HT1080 (cell line): Measurements from ENCODE around the gene INTS3. TPM values are rescaled to one million over a fixed set of nuclear protein-coding genes. Genes with fewer than 3 reads are reported as not detected.
"Not testable (repeated sequence)": the region's sequence is repeated elsewhere in the genome, so short reads cannot be mapped to it uniquely, and the experiment has no call there.

Experiments used
- DNase-seq: peaks from one replicate; pipeline ENCODE4 v3.0.0-alpha.2; 2015; ENCODE audit warnings: low read depth
- total RNA-seq: library from RNA; depleted of rRNA; stranded (reverse); fragments of >200 nt; shearing (Covaris generic); gene quantifications from 2 replicates; pipeline ENCODE4 v1.2.3, GENCODE V29; 2014

Gene INTS3
- total RNA-seq, 1 experiment from 2014 or later = 22.2 TPM

GRCh38 chr1:153776845-153777370 is 49.1 kb downstream of the INTS3 start:
- DNase-seq = no peak

GRCh38 chr1:153777648-153778047 is 49.8 kb downstream of the INTS3 start:
- DNase-seq = no peak

- DNase-seq = no peak
Observed at GRCh38 chr1:153778051-153778823, 50.4 kb downstream of the INTS3 start.

DNA sequence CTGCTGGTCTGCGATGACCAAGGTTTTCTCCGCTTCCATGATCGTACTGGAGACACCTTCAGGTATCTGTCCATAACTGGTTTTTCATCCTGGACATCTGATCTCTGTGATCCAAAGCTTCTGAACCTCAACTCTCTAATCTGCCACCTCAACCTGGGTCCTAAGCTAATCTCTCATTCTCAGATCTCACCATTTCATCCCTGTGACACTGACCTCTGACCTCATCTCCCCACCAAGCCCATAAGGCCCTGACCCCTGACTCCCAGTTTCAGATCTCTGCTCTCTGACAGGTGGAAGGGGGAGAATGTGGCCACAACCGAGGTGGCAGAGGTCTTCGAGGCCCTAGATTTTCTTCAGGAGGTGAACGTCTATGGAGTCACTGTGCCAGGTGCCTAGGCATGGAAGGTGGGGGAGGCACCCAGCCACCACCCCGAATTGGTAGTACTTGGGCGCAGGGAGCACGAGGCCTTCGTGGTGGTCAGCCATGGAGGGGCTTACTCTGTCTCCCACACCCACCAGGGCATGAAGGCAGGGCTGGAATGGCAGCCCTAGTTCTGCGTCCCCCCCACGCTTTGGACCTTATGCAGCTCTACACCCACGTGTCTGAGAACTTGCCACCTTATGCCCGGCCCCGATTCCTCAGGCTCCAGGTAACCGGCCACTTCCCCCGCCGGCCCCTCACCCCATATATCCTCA is 51.1 kb downstream of the INTS3 start:
- no peak for DNase-seq

DNA sequence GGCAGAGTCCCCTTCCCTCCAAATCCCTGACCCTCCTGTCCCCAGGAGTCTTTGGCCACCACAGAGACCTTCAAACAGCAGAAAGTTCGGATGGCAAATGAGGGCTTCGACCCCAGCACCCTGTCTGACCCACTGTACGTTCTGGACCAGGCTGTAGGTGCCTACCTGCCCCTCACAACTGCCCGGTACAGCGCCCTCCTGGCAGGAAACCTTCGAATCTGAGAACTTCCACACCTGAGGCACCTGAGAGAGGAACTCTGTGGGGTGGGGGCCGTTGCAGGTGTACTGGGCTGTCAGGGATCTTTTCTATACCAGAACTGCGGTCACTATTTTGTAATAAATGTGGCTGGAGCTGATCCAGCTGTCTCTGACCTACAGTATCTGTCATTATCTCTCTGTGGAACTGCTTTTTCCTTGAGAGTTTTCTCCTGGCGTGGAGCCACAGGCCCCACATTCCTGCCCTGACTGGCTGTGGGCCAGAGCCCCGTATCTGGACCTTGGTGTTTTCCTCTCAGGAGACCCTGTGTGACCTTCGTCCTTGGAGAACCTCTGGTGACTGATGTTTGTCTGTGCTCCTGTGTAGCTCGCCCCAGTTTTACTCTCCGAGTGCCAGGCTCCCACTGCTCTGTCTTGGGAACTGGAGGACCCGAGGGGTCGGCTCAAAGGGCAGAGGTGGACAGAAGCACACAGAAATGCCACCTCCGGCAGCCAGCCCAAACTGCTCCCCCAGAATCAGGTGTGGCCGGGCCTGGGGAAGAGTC is 52.1 kb downstream of the INTS3 start:
- DNase-seq = no peak

GRCh38 chr1:153780551-153780950 is 52.7 kb downstream of the INTS3 start:
- DNase-seq = no peak

- DNase-seq = not testable (repeated sequence)
Observed at GRCh38 chr1:153782648-153783047, 54.8 kb downstream of the INTS3 start.

GRCh38 chr1:153783233-153784190 is 55.7 kb downstream of the INTS3 start:
- peak; percentile 86 for DNase-seq

DNA sequence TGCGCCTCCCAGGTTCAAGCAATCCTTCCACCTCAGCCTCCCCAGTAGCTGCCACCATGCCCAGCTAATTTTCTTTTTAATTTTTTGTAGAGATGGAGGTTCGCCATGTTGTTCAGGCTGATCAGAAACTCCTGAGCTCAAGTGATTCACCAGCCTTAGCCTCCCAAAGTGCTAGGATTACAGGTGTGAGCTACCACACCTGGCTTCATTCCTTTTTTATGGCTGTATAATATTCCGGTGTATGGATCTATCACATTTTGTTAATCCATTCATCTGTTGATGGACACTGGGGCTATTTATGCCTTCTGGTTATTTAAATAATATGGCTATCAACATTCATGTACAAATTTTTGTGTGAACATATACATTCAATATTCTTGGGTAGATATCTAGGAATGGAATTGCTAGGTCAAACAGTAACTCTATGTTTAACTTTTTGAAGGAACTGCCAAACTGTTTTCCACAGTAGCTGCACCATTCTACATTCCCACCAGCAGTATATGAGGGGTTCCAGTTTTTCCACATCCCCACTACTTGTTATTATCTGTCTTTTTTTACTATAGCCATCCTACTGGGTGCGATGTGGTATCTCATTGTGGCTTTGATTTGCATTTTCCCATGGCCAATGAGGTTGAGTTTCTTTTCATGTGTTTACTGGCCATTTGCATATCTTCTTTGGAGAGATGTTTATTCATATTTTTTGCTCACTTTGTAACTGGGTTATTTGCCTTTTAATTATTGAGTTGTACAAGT is 58.4 kb downstream of the INTS3 start:
- no peak for DNase-seq

DNA sequence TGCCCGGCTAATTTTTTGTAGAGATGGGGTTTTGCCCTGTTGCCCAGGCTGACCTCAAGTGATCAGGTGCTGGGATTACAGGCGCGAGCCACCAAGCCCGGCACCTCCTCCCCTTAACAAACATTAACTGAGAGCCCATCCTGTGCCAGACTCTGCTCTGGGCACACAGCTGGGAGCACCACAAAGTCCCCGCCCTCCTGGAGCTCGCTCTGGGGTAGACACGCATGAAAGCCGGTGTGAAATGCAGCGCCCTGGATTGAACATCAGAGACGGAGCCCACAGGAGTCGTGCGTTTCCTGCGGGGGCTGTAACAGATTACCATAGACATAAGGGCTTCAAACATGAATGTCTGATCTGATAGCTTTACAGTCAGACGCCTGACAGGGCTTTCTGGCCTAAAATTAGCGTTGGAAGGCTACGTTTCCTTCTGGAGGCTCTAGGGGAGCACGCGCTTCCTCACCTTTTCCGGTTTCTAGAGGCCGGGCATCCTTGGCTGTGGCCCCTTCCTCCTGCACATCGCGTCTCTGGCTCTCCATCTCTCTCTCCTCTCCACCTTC is 61.7 kb downstream of the INTS3 start:
- DNase-seq = no peak

DNA sequence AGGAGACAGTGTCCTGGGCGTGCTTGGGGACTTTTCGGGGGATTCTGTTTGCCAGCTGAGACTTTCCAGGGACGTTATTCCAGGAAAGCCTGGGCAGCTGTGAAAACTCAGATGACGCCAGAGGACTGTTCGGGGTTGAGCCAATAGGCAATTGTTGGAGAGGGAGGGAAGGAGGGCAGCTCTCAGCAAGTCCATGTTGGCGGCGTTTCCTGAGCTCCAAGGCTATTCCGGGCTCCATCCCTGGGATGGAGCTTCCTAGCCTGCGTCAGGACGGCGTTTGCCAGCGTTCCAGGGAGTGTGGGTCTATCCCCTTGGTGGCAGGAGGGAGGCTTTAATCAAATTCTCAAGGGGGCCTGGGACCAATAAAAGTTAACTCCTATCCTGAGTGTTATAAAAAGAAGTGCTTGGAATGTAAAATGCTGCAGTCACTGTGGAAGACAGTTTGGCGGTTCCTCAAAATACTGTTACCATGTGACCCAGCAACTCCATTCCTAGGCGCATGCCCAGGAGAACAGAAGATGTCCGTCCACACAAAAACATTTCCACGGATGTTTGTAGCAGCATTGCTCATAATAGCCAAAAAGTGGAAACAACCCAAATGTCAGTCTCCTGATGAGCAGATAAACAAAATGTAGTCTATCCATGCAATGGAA is 62.6 kb downstream of the INTS3 start:
- DNase-seq = no peak

GRCh38 chr1:153790966-153791647 is 63.3 kb downstream of the INTS3 start:
- DNase-seq = peak; percentile 69

- peak; percentile 78 for DNase-seq
Observed at GRCh38 chr1:153791648-153792253, 63.9 kb downstream of the INTS3 start.

DNA sequence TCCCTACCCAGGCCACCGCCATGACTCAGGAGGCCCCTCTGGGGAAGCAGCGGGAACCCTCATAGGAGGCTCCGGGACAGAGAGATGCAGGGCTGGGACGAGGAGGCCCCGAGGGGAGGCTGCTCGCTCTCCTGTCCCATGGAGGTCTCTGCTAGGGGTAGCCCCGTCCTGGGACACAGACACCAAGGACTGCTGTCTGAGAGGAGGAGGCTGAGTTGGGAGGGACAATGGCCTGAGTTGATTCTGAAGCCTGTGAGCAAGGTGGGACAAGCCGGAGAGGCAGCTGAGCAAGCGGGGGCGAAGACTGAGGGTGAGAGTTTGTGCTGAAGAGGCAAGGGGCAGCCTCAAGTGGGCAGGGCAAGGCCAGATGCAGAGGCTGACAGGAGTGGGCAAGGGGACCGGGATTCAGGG is 64.8 kb downstream of the INTS3 start:
- DNase-seq = no peak

- DNase-seq = no peak
Observed at GRCh38 chr1:153793261-153793972, 65.6 kb downstream of the INTS3 start.

DNA sequence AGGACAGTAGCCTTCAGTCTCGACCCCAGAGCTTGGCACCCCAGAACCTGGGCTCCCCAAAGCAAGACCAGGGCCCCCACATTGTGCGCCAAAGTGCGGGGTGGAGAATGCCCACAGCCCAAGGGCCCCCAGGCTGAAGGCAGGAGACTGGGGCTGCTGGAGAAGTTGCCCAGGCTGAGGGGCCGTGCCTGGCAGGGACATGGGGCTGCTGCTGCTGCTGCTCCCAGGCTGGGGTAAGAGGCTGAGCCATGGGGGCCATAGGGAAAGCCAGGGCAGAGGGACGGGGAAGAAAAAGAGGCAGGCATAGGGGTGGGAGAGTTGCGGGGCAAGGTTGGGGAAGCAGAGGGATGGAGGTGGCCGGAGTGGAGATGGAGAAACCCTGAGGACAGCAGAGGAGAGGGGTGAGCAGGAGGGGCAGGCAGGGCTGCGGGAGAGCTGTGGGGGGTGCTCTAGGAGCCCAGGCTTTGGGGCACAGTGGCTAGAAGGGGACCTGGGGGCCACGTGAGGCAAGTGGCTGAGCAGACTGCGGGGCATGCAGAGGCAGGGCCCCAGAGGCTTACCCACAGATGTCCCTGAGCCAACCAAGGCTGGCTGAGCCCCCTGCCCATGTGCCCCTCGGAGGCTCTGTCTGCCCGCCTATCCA is 66.2 kb downstream of the INTS3 start:
- DNase-seq = no peak
